Testis (tissue), 2 donors: Measurements from ENCODE around the gene CD3E.

Experiments used
- POLR2A ChIP-seq: fragments of 450-650 bp; IDR thresholded peaks from one replicate; pipeline ENCODE4 v1.6.1; 2017; ENCODE audit warnings: antibody characterized with exemption, mild to moderate bottlenecking, moderate library complexity
- TF ChIP-seq, protein P1 (sequence below), 3 experiments: fragments of 450-650 bp in 2 of 3; fragments of 200-600 bp in 1 of 3; sonication (generic) in 1 of 3; IDR thresholded peaks; one replicate each; pipeline ENCODE4 v1.5.1; 2016 to 2019; ENCODE audit warnings: antibody characterized with exemption in 3 of 3, mild to moderate bottlenecking in 2 of 3, moderate library complexity in 1 of 3

DNA sequence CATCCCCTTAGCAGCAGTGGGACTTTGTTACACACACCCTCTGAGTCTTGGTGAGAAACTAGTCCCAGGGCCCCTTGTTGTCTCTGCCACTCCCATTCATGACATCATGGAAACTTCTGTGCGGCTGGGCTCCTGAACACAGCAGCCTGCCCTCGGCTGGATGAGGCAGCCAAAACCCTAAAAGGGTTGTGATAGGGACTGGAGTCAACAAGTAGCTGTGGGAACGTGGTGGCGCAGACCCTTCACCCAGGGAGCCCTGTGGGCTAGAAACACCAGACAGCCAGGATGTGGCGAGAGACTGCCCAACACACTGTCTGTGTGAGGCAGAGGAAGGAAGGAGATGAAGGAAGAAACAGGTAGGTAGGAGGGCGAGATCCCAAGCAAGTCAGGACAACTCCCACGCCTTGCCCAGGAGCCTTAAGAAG is 34.1 kb downstream of the CD3E start:
- TF ChIP-seq, protein P1, sequence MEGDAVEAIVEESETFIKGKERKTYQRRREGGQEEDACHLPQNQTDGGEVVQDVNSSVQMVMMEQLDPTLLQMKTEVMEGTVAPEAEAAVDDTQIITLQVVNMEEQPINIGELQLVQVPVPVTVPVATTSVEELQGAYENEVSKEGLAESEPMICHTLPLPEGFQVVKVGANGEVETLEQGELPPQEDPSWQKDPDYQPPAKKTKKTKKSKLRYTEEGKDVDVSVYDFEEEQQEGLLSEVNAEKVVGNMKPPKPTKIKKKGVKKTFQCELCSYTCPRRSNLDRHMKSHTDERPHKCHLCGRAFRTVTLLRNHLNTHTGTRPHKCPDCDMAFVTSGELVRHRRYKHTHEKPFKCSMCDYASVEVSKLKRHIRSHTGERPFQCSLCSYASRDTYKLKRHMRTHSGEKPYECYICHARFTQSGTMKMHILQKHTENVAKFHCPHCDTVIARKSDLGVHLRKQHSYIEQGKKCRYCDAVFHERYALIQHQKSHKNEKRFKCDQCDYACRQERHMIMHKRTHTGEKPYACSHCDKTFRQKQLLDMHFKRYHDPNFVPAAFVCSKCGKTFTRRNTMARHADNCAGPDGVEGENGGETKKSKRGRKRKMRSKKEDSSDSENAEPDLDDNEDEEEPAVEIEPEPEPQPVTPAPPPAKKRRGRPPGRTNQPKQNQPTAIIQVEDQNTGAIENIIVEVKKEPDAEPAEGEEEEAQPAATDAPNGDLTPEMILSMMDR (IDR thresholded peaks at IDR 0.05) = no peak
- no peak for TF ChIP-seq POLR2A
